Loucy (cell line): ENCODE measurements around the gene CDR2L.
"Not testable (repeated sequence)": the region's sequence is repeated elsewhere in the genome, so short reads cannot be mapped to it uniquely, and the experiment has no call there.

Experiments used
- CTCF ChIP-seq: fragments of 200-600 bp; sonication (generic); conservative IDR thresholded peaks from 2 replicates; pipeline ENCODE4 v1.5.1; 2014; ENCODE audit warnings: mild to moderate bottlenecking, antibody characterized with exemption, low read length
- EZH2phosphoT487 ChIP-seq: fragments of 200-600 bp; IDR thresholded peaks from 2 replicates; pipeline ENCODE4 v1.6.1; 2018; ENCODE audit warnings: antibody characterized with exemption, mild to moderate bottlenecking, moderate library complexity, borderline replicate concordance

GRCh38 chr17:74969501-74969900 lies 17.9 kb upstream of the CDR2L start:
- TF ChIP-seq EZH2phosphoT487, CTCF: not testable (repeated sequence)
